GM12892 (cell line): ENCODE results near the gene SNX21.

Source experiments
- POLR2A ChIP-seq: IDR thresholded peaks from 2 replicates; pipeline ENCODE4 v1.6.1; 2011; ENCODE audit warnings: low read depth, low read length, control low read depth
- POLR2AphosphoS5 ChIP-seq: IDR thresholded peaks from 2 replicates; pipeline ENCODE4 v1.6.1; 2011; ENCODE audit warnings: low read depth, low read length, control low read depth
- TAF1 ChIP-seq: IDR thresholded peaks from 2 replicates; pipeline ENCODE4 v1.6.1; 2011; ENCODE audit warnings: low read depth, mild to moderate bottlenecking, control low read depth, low read length, borderline replicate concordance

DNA sequence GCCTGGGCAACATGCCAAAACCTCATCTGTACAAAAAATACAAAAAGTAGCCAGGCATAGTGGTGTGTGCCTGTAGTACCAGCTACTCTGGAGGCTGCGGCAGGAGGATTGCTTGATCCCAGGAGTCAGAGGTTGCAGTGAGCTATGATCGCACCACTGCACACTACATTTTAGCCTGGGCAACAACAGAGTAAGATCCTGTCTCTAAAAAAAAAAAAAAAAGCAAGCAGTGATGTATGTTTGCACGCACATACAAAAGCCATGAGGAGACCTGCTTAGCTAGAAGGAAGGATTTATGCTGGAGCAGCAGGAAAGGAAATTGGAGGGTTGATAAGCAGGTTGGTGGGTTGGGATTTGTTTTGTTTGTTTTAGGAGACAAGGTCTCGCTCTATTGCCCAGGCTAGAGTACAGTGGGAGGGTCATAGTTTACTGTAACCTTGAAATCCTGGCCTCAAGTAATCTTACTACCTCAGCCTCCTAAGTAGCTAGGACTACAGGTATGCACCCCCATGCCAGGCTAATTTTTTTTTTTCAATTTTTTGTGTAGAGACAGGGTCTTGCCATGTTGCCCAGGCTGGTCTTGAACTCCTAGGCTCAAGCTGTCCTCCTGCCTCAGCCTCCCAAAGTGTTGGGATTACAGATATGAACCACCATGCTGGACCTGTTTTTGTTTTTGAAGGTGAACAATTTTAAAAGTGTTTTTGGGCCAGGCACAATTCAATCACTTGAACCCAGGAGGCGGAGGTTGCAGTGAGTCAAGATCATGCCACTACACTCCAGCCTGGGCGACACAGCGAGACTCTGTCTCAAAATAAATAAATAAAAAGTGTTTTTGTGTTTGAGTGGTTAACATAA, 27.8 kb downstream of the SNX21 start:
- no peak for TF ChIP-seq POLR2A
- TF ChIP-seq POLR2AphosphoS5: no peak
- TF ChIP-seq TAF1: no peak
